Measurements from ENCODE around the gene ABLIM3. TPM values are rescaled to one million over a fixed set of nuclear protein-coding genes. Genes with fewer than 3 reads are reported as not detected.

The ABLIM3 gene
- total and polyA plus RNA-seq, 8 donors: 1.3 to 8.1 (median 2.5) TPM

- DNase-seq (no peak), ATAC-seq (peak; percentile 55 to 79 (median 77)), FAIRE-seq (no peak)
- Histone ChIP-seq H3K9me3 (no peaks in the 10 kb centered on the region), H3K27ac (no peak overlapping the region), H3K27me3 (peaks cover 0 to 4% (median 0%) of the 10 kb centered on the region in 4 donors), H3K4me1 (peaks cover 4 to 7% (median 4%) of the 10 kb centered on the region in 3 donors), H3K36me3 (no peaks in the 10 kb centered on the region), H3K4me3 (no peak overlapping the region)
- 59% methylated on average over 1 of the region's 1 CpG for WGBS, 2 donors
- TF ChIP-seq, protein P1, sequence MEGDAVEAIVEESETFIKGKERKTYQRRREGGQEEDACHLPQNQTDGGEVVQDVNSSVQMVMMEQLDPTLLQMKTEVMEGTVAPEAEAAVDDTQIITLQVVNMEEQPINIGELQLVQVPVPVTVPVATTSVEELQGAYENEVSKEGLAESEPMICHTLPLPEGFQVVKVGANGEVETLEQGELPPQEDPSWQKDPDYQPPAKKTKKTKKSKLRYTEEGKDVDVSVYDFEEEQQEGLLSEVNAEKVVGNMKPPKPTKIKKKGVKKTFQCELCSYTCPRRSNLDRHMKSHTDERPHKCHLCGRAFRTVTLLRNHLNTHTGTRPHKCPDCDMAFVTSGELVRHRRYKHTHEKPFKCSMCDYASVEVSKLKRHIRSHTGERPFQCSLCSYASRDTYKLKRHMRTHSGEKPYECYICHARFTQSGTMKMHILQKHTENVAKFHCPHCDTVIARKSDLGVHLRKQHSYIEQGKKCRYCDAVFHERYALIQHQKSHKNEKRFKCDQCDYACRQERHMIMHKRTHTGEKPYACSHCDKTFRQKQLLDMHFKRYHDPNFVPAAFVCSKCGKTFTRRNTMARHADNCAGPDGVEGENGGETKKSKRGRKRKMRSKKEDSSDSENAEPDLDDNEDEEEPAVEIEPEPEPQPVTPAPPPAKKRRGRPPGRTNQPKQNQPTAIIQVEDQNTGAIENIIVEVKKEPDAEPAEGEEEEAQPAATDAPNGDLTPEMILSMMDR (IDR thresholded peaks at IDR 0.05): no peak
- intact Hi-C loops (cut with DNase I): loop anchor here in 1 of 3 donors (10.0 kb wide), 1 partner anchor 89 kb away; no protein-coding TSS in a partner anchor
Measured at GRCh38 chr5:149135536-149136201, 5.6 kb upstream of the ABLIM3 start.

DNA sequence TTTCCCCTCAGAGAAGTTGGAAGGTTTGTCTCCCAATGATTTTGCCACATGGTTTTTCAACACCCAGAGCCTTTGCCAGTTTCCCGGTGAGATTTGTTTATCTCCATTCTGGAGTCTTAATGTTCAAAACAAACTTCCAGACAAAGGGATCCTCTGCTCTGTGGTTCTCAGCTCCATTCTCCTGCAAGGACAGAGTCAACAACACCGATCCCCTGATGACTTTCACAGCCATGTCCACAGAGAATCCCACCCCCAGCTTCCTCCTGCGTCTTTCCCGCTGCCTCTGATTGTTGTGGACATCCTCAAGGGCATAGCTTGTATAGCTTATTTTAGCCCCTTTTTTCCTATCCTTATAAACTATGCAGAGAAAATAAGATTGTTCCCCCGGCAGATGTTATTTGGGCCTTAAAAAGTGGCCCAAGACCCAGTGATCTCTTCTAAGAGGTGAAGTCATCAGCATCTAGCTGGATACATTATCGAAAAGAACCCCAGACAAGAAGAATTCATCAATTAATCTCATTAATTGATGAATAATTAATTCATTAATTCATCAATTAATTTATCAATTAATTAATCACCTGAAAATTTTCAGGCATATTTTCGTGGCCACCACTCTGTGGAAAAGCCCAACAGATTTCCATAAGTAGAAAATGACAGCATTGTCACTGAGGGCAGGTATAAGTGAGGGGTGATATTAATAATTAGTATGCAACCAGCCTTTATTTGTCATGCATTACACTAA, 2.9 kb upstream of the ABLIM3 start:
- 79 to 84% methylated on average over 7 of the region's 7 CpGs for WGBS, 2 donors
- Histone ChIP-seq H3K36me3 (no peaks in the 10 kb centered on the region), H3K4me3 (no peak overlapping the region), H3K9me3 (no peaks in the 10 kb centered on the region), H3K4me1 (peaks cover 4 to 9% (median 4%) of the 10 kb centered on the region in 3 donors), H3K27me3 (peaks cover 0 to 4% (median 0%) of the 10 kb centered on the region in 4 donors), H3K27ac (no peak overlapping the region)
- intact Hi-C loops (cut with DNase I): loop anchor here in 1 of 3 donors (10.0 kb wide), 1 partner anchor 86 kb away; no protein-coding TSS in a partner anchor
- ATAC-seq: no peak
- TF ChIP-seq, protein P1 (IDR thresholded peaks at IDR 0.05): no peak
- no peak for DNase-seq
- FAIRE-seq: no peak

GRCh38 chr5:149140197-149141002, 893 bp upstream of the ABLIM3 start:
- Histone ChIP-seq H3K27ac (no peak overlapping the region), H3K36me3 (no peaks in the 10 kb centered on the region), H3K4me1 (peaks cover 2 to 11% (median 4%) of the 10 kb centered on the region in 3 donors), H3K9me3 (no peaks in the 10 kb centered on the region), H3K27me3 (peaks cover 0 to 4% (median 0%) of the 10 kb centered on the region in 4 donors), H3K4me3 (no peak overlapping the region)
- WGBS, 2 donors: 73 to 76% methylated on average over 11 of the region's 11 CpGs
- DNase-seq (no peak), ATAC-seq (no peak), FAIRE-seq (no peak)
- TF ChIP-seq, protein P1 (IDR thresholded peaks at IDR 0.05): no peak
- intact Hi-C loops (cut with DNase I): no loop called here

GRCh38 chr5:149141957-149142851, 911 bp downstream of the ABLIM3 start:
- ATAC-seq (peak; percentile 5 to 69 (median 34)), FAIRE-seq (no peak), DNase-seq (peak in 1 of 6 donors; percentile 41)
- H3K4me1 ChIP-seq: peaks cover 0 to 4% (median 0%) of the 10 kb centered on the region in 3 donors
- no peak overlapping the region for H3K27ac ChIP-seq
- intact Hi-C loops (cut with DNase I): no loop called here
- no peaks in the 10 kb centered on the region for H3K9me3 ChIP-seq
- peak overlapping the region in 3 of 4 donors; percentile 50 to 55 (median 52) for H3K4me3 ChIP-seq
- H3K27me3 ChIP-seq: peaks cover 0 to 4% (median 0%) of the 10 kb centered on the region in 4 donors
- H3K36me3 ChIP-seq: no peaks in the 10 kb centered on the region
- TF ChIP-seq, protein P1 (IDR thresholded peaks at IDR 0.05): no peak
- WGBS, 2 donors: 58 to 62% methylated on average over 19 to 20 of the region's 20 CpGs
